Common myeloid progenitor, CD34-positive (primary cell): Measurements from ENCODE around the gene CT45A10. TPM values are rescaled to one million over a fixed set of nuclear protein-coding genes. Genes with fewer than 3 reads are reported as not detected.
"Not testable (repeated sequence)": the region's sequence is repeated elsewhere in the genome, so short reads cannot be mapped to it uniquely, and the experiment has no call there.

Source experiments
- CTCF ChIA-PET: fragments of 350-600 bp; sonication (Branson Sonifier 250); formaldehyde crosslinking; loops from one replicate; lab custom pipeline; 2021; ENCODE audit warnings: antibody characterized with exemption; lab: Charles Lee
- POLR2A ChIA-PET: fragments of 350-600 bp; sonication (Branson Sonifier 250); formaldehyde crosslinking; loops from one replicate; lab custom pipeline; 2021; ENCODE audit warnings: antibody characterized with exemption; lab: Charles Lee
- DNase-seq, 3 donors: peaks; one replicate each; pipeline versions ENCODE4 v3.0.0 to v3.0.0-alpha.2; 2013
- H3K27ac ChIP-seq, 2 experiments: 1 replicate in 1 of 2; 2 replicates in 1 of 2; pipeline ENCODE4 v1.7.0; 2013; ENCODE audit warnings: inconsistent platforms in 2 of 2, low read length in 2 of 2, mild to moderate bottlenecking in 2 of 2, low read depth in 1 of 2, moderate library complexity in 1 of 2; ENCODE audit not compliant: severe bottlenecking in 2 of 2, insufficient read depth in 1 of 2, poor library complexity in 1 of 2
- H3K27me3 ChIP-seq, 5 experiments: replicated peaks in 2 of 5; 1 replicate in 3 of 5; 2 replicates in 2 of 5; pipeline versions ENCODE4 v1.6.1 to v1.7.0; 2013; ENCODE audit warnings: low read length in 4 of 5, mild to moderate bottlenecking in 2 of 5, moderate library complexity in 2 of 5, inconsistent platforms in 1 of 5; ENCODE audit not compliant: insufficient read depth in 5 of 5, control insufficient read depth in 4 of 5
- H3K36me3 ChIP-seq, 4 experiments: 1 replicate in 2 of 4; 2 replicates in 2 of 4; pipeline versions ENCODE4 v1.6.1 to v1.7.0; 2013; ENCODE audit warnings: low read length in 3 of 4, control low read depth in 1 of 4, mild to moderate bottlenecking in 1 of 4; ENCODE audit not compliant: control insufficient read depth in 4 of 4, insufficient read depth in 4 of 4
- H3K4me1 ChIP-seq, 4 experiments: 1 replicate in 3 of 4; 2 replicates in 1 of 4; pipeline versions ENCODE4 v1.6.1 to v1.7.1; 2013; ENCODE audit warnings: low read length in 3 of 4, mild to moderate bottlenecking in 3 of 4, control low read depth in 1 of 4, inconsistent platforms in 1 of 4, moderate library complexity in 1 of 4; ENCODE audit not compliant: control insufficient read depth in 4 of 4, insufficient read depth in 4 of 4; ENCODE audit errors: control extremely low read depth in 1 of 4
- H3K4me3 ChIP-seq, 7 experiments: 1 replicate in 4 of 7; 2 replicates in 3 of 7; pipeline versions ENCODE4 v1.5.1 to v1.7.0; 2013; ENCODE audit warnings: mild to moderate bottlenecking in 7 of 7, low read length in 6 of 7, moderate library complexity in 6 of 7, inconsistent platforms in 2 of 7, low read depth in 2 of 7, control low read depth in 1 of 7; ENCODE audit not compliant: insufficient read depth in 4 of 7, control insufficient read depth in 1 of 7; ENCODE audit errors: extremely low read depth in 1 of 7
- H3K9me3 ChIP-seq, 5 experiments: 1 replicate in 4 of 5; 2 replicates in 1 of 5; pipeline versions ENCODE4 v1.6.1 to v1.7.1; 2013; ENCODE audit warnings: low read length in 4 of 5, mild to moderate bottlenecking in 2 of 5, inconsistent platforms in 1 of 5, low read depth in 1 of 5, moderate library complexity in 1 of 5; ENCODE audit not compliant: control insufficient read depth in 4 of 5, insufficient read depth in 2 of 5; ENCODE audit errors: control extremely low read depth in 1 of 5
- WGBS: methylation state at CpG from one replicate; pipeline ENCODE4 v1.1.5; 2013; ENCODE audit not compliant: insufficient coverage; 5-methylcytosine and 5-hydroxymethylcytosine counted together
- polyA plus RNA-seq: library from polyadenylated mRNA; unstranded; fragments of 120-200 nt; gene quantifications from one replicate; pipeline ENCODE4 v1.2.1, GENCODE V29; 2013

CT45A10 gene, protein sequence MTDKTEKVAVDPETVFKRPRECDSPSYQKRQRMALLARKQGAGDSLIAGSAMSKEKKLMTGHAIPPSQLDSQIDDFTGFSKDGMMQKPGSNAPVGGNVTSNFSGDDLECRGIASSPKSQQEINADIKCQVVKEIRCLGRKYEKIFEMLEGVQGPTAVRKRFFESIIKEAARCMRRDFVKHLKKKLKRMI
- polyA plus RNA-seq, result not detected

- ChIA-PET CTCF (no interaction called here), POLR2A (no interaction called here)
- WGBS, result 76% methylated on average over 18 of the region's 22 CpGs
- Histone ChIP-seq H3K9me3 (no peaks in the 10 kb centered on the region), H3K4me3 (no peak within 1 kb of the TSS), H3K4me1 (no peaks in the 10 kb centered on the region), H3K27ac (no peak within 1 kb of the TSS), H3K27me3 (no peaks in the 10 kb centered on the region), H3K36me3 (no peaks in the 10 kb centered on the region)
- DNase-seq, result peak in 1 of 3 donors; percentile 2
Observed at GRCh38 chrX:135893294-135893817, at the start of gene CT45A10, which contains the start of gene SAGE1. TSS of gene CT45A10 (minus strand) at chrX:135893444. CDS start at chrX:135885344, 8,100 bp downstream. TSS of gene SAGE1 (plus strand) at chrX:135893716. CDS start at chrX:135896243, 2,527 bp downstream.

DNA sequence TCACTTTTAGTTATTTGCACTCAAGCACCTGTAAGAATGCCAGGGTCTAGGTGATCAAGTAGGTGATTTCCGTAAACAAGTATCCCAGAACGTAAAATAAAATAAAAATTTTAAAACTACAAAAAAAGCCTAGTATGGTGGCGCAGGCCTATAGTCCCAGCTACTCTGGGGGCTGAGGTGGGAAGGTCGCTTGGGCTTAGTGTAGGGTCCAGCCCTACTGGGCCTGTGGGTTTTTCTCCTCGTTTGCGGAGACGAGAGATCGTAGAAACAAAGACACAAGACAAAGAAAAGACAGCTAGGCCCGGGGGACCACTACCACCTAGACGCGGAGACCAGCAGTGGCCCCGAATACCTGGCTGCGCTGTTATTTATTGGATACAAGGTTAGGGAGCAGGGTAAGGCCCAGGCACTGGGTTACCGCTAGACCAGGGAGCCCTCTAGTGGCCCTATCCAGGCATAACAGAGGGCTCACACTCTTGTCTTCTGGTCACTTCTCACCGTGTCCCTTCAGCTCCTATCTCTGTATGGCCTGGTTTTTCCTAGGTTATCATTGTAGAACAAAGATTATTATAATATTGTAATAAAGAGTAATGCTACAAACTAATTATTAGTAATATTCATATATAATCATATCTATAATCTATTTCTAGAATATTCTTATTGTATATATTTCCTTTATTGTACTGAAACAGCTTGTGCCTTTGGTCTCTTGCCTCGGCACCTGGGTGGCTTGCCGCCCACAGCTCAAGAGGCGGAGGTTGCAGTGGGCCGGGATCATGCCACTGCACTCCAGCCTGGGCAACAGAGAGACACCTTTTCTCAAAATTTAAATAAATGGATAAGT lies 38.6 kb upstream of the CT45A10 start:
- H3K4me3 ChIP-seq, result no peak overlapping the region
- CTCF ChIA-PET, result interaction anchor here (0.7 to 3.7 kb wide), 7 partner anchors 9 to 244 kb away, joined by 3 to 36 read pairs (median 3); no protein-coding TSS in a partner anchor
- 36% methylated on average over 8 of the region's 19 CpGs for WGBS
- peaks cover 0 to 3% (median 0%) of the 10 kb centered on the region in 5 experiments for H3K27me3 ChIP-seq
- POLR2A ChIA-PET, result no interaction called here
- no peaks in the 10 kb centered on the region for H3K9me3 ChIP-seq
- H3K27ac ChIP-seq, result no peak overlapping the region
- peak; percentile 25 to 61 (median 49) for DNase-seq
- H3K4me1 ChIP-seq, result no peaks in the 10 kb centered on the region
- H3K36me3 ChIP-seq, result no peaks in the 10 kb centered on the region

DNA sequence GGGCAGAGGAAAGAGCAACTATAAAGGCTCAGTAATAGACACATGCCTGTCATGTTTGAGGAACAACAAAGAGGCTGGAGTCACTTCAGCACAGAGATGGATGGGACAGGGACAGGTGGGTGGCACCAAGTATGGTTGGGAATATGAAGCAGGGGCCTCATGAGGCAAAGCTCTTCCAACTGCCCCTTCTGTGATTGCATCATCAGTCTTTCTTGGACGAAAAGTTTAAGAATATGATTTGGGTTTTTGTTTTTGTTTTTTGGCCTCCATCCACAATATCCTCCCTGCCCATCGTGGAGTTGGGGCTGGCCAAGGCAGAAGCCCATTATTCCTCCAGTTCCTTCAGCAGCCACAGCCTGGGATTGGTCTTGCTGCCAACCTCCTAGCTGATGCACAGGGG lies 34.7 kb upstream of the CT45A10 start:
- no peak for DNase-seq
- H3K27ac ChIP-seq, result no peak overlapping the region
- peaks cover 0 to 3% (median 0%) of the 10 kb centered on the region in 5 experiments for H3K27me3 ChIP-seq
- H3K36me3 ChIP-seq, result no peaks in the 10 kb centered on the region
- POLR2A ChIA-PET, result no interaction called here
- H3K4me1 ChIP-seq, result no peaks in the 10 kb centered on the region
- CTCF ChIA-PET, result no interaction called here
- 74% methylated on average over 2 of the region's 2 CpGs for WGBS
- no peak overlapping the region for H3K4me3 ChIP-seq
- H3K9me3 ChIP-seq, result no peaks in the 10 kb centered on the region

GRCh38 chrX:135923353-135923752 lies 30.1 kb upstream of the CT45A10 start:
- ChIA-PET POLR2A (no interaction called here), CTCF (interaction anchor here (0.9 kb wide), 1 partner anchor 87 kb away, joined by 3 read pairs; no protein-coding TSS in a partner anchor)
- no peak overlapping the region for H3K27ac ChIP-seq
- no peaks in the 10 kb centered on the region for H3K36me3 ChIP-seq
- no peak overlapping the region for H3K4me3 ChIP-seq
- no peaks in the 10 kb centered on the region for H3K9me3 ChIP-seq
- H3K4me1 ChIP-seq, result no peaks in the 10 kb centered on the region
- 74% methylated on average over 5 of the region's 5 CpGs for WGBS
- DNase-seq, result peak in 1 of 3 donors; percentile 5
- H3K27me3 ChIP-seq, result no peaks in the 10 kb centered on the region

DNA sequence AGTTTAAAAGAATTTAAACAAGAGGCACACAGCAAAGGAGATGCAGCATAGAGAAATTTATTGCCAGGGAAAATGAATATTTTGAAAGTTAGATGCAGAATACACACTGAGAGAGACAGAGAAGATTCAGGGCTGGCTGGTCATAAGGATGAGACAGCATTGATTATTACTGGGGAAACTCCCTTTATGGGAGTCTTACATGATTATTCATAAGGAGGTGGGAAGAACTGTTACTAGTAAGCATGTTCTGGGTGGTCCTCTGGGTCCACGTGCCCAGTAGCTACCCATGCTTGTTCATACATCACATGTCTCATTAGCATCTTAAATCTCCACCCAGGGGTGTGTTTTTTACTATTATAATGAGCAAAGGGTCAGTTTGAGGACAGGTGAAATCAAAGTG lies 27.3 kb upstream of the CT45A10 start:
- WGBS, result no CpG with 5 or more reads among the region's 1 CpG
- H3K27ac ChIP-seq, DNase-seq, H3K4me3 ChIP-seq, H3K9me3 ChIP-seq, H3K4me1 ChIP-seq, H3K36me3 ChIP-seq, H3K27me3 ChIP-seq, POLR2A ChIA-PET: not testable (repeated sequence)
- CTCF ChIA-PET, result interaction anchor here (0.8 to 2.6 kb wide), 3 partner anchors 10 to 436 kb away, joined by 3 to 8 read pairs (median 4); no protein-coding TSS in a partner anchor

- peak in 2 of 3 donors; percentile 5 to 21 for DNase-seq
- Histone ChIP-seq H3K4me1 (no peaks in the 10 kb centered on the region), H3K27me3 (peaks cover 0 to 2% (median 0%) of the 10 kb centered on the region in 5 experiments), H3K36me3 (no peaks in the 10 kb centered on the region), H3K27ac (no peak overlapping the region), H3K9me3 (no peaks in the 10 kb centered on the region), H3K4me3 (no peak overlapping the region)
- WGBS, result 92% methylated on average over 4 of the region's 5 CpGs
- ChIA-PET POLR2A (no interaction called here), CTCF (no interaction called here)
Observed at GRCh38 chrX:135914404-135914803, 21.2 kb upstream of the CT45A10 start.
